Ovary (tissue), 3 donors: ENCODE results near the gene MCM5.

Experiments used
- EP300 ChIP-seq: sonication (generic); formaldehyde crosslinking; IDR thresholded peaks from one replicate; pipeline ENCODE4 v1.6.1; 2017; ENCODE audit warnings: antibody characterized with exemption
- POLR2A ChIP-seq: fragments of 450-650 bp; IDR thresholded peaks from one replicate; pipeline ENCODE4 v1.6.1; 2017; ENCODE audit warnings: antibody characterized with exemption, mild to moderate bottlenecking, moderate library complexity
- TF ChIP-seq, protein P1 (sequence below), 3 donors: fragments of 450-650 bp in 2 of 3; fragments of 200-600 bp in 1 of 3; IDR thresholded peaks; one replicate each; pipeline versions ENCODE4 v1.5.1 to v1.8.0; 2016 to 2022; ENCODE audit warnings: antibody characterized with exemption in 3 of 3, mild to moderate bottlenecking in 1 of 3
- donor health status: DM: no; HTN: no; CAD: no.

DNA sequence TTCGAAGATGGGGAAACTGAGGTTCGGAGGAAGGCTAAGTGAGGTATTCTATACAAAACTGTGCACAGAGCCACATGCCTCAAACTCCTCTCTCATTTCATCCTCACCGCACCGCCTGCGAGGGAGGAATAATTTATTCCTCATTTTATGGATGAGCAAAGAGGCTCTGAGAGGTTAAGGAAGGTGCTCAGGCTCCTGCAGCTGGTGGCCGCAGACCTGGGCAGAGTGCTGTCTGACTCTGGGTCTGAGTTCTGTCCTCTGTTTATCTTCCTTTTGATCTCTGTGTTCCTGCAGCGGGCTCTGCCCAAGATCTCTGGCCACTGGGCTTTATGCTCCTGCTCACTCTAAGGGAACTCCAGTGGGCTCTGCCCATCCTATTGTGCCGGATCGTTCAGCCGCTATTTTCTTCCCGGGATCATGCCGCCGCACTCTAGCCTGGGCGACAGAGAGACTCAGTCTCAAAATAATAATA is 59.5 kb downstream of the MCM5 start:
- TF ChIP-seq, protein P1, sequence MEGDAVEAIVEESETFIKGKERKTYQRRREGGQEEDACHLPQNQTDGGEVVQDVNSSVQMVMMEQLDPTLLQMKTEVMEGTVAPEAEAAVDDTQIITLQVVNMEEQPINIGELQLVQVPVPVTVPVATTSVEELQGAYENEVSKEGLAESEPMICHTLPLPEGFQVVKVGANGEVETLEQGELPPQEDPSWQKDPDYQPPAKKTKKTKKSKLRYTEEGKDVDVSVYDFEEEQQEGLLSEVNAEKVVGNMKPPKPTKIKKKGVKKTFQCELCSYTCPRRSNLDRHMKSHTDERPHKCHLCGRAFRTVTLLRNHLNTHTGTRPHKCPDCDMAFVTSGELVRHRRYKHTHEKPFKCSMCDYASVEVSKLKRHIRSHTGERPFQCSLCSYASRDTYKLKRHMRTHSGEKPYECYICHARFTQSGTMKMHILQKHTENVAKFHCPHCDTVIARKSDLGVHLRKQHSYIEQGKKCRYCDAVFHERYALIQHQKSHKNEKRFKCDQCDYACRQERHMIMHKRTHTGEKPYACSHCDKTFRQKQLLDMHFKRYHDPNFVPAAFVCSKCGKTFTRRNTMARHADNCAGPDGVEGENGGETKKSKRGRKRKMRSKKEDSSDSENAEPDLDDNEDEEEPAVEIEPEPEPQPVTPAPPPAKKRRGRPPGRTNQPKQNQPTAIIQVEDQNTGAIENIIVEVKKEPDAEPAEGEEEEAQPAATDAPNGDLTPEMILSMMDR (IDR thresholded peaks at IDR 0.05): no peak
- TF ChIP-seq POLR2A (no peak), EP300 (no peak)
